Subcutaneous adipose tissue (tissue), 4 donors: ENCODE results near the gene NHS. TPM values are rescaled to one million over a fixed set of nuclear protein-coding genes. Genes with fewer than 3 reads are reported as not detected.

Source experiments
- CTCF ChIP-seq: fragments of 450-650 bp; IDR thresholded peaks from one replicate; pipeline ENCODE4 v1.5.1; 2016; ENCODE audit warnings: low read depth, mild to moderate bottlenecking, control low read depth, antibody characterized with exemption, moderate library complexity
- total RNA-seq, 4 donors: library from RNA; depleted of rRNA; stranded (reverse); fragments of >200 nt; gene quantifications; one replicate each; pipeline ENCODE4 v1.1.0, GENCODE V29; 2016

The NHS gene
- total RNA-seq, 4 donors from 2014 or later = 5.8 to 17.4 (median 9.5) TPM

DNA sequence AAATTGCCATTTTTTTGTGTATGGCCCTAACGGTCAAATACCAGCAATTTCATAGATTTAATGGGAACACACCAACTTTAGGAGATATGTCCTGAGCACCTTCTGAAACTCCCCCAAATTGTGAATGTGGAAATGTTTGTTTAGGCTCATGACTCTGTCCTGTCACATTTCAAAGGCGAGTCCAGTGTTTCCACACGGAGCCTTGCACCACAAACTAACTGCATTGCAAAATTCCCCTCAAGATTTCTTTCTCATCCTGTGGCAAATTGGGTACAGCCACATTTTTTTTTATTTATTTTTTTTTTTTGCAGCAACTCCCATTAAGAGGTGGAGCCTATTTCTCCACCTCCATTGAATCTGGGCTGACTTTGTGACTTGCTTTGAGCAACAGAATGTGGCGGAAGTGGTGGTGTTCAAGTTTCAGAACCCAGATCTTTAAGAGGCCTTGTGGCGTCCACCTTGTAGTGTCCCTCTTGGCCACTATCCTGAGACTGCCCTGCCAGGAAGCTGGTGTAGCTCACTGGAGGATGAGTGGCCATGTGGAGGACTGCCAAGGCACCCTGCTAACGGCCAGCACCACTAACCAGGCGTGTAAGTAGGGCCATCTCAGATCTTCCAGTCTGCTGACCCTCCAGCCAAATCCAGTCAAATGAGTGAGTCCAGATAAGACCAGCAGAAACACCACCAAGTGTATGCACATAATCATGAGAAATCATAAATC, 189.8 kb downstream of the NHS start:
- TF ChIP-seq CTCF = no peak

- no peak for TF ChIP-seq CTCF
Observed at GRCh38 chrX:17566740-17567139, 191.7 kb downstream of the NHS start.

DNA sequence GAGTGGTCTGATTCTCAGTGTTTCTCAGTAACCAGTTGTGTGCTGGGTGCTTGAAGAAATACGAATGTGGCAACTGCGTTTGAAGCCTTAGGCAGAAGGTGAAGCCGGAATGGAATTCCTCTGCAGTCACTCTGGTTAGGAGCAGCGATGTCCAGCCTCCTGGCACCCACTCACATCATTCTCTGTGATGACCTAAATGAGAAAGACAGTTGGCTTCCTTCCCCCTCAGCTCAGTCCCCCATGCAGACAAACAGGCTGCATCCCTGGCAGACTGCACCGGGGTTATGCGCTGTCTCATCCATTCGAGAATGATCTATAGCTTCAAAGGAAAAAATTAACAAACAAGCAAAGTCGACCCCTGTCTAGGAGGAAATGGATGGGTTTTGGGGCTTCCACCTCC, 192.2 kb downstream of the NHS start:
- TF ChIP-seq CTCF = no peak

DNA sequence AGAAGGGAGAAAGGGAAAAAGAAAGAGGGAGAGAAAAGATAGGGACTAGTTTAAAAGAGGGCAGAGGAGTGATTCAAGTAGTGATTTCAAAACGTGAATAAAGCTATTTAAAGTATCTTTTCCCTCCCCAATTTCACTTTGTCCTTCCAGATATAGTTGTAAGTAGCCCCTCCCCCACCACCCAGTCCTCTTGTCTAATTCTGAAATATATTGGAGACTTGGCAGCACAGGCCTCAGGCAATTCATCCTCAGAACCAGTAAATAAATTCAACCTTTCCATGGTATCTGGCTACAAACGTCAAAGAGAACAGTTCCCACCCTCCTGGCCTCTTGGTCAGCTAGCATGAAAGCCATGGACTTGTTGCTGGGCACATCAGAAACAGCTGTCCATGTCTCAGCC, 192.8 kb downstream of the NHS start:
- TF ChIP-seq CTCF = no peak

- TF ChIP-seq CTCF = no peak
Observed at GRCh38 chrX:17579026-17579425, 204.0 kb downstream of the NHS start.

DNA sequence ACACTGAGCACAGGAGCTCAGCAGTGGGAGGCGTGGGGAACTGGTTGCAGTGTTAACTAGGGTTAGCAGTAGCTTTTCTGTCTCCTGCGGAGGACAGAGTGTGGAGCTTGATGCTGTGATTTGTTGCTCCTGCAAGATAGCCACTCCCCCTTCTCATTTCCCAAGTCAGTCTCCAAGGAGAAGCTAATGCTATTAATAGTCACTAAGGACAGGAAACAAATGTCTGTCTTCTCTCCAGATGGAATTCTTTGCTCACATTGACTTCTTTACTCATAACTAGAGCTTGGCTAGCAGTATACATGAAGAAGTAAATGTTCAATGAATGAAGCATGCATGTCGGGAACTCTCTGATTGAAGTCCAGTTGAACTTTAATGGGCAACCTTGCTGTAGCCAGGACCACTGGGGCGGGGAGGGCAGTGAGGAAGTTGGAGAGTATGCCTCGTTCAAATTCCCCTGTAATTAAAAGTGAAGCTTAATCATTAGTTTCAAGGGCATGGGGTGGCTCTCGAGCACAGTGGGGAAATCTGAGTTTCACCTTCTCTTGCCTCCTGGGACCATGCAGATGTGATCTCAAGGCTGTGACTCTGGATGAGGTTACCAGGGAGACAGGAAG, 205.6 kb downstream of the NHS start:
- no peak for TF ChIP-seq CTCF

DNA sequence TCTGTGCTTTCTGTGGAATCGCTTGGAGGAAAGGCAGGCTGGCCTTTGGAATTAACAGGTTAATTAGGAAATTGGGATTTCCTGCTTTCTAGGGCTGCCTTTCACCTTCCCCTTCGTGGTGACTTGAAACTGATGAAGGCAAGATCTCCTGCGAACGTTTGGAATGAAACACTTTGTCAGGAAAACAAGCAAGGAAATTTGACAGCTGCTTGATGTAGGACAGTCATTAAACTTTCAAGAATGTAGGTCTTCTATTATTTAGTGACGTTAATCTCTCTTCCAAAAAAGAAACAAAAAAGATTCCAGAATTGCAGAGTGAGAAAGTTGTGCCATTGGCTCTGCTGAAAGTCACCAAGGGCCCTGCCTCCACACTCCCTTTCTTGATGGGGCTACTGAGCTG, 206.6 kb downstream of the NHS start:
- no peak for TF ChIP-seq CTCF
